H1 (cell line): ENCODE data around the gene KCTD21. TPM values are rescaled to one million over a fixed set of nuclear protein-coding genes. Genes with fewer than 3 reads are reported as not detected.

Experiments used
- CTCF ChIA-PET: fragments of 300-600 bp; sonication (Branson Sonifier 250); formaldehyde crosslinking; loops from one replicate; lab custom pipeline; 2021; ENCODE audit not compliant: partially characterized antibody; lab: Charles Lee
- POLR2A ChIA-PET: fragments of 300-600 bp; sonication (Branson Sonifier 250); formaldehyde crosslinking; loops from one replicate; lab custom pipeline; 2021; ENCODE audit warnings: inconsistent platforms; ENCODE audit not compliant: partially characterized antibody; lab: Charles Lee
- DNase-seq, 2 experiments: peaks; one replicate each; pipeline versions ENCODE4 v3.0.0 to v3.0.0-alpha.2; 2010 to 2022; ENCODE audit warnings: low spot score in 2 of 2, low read depth in 1 of 2, mixed read lengths in 1 of 2
- FAIRE-seq: peaks from 2 replicates; lab custom pipeline; 2011; peaks lifted over from hg19 to GRCh38; lab: Jason Lieb, UNC
- H2AFZ ChIP-seq: 2 replicates; pipeline ENCODE4 v1.8.1; 2012; ENCODE audit warnings: low read length, inconsistent platforms
- H2AK5ac ChIP-seq: 2 replicates; pipeline ENCODE4 v1.6.1; 2013; ENCODE audit warnings: low read depth, low read length
- H2BK120ac ChIP-seq: replicated peaks from 2 replicates; pipeline ENCODE3; 2013; ENCODE audit warnings: low read depth, low read length, inconsistent platforms
- H2BK12ac ChIP-seq: 2 replicates; pipeline ENCODE4 v1.6.1; 2013; ENCODE audit warnings: low read depth, low read length
- H2BK15ac ChIP-seq: 2 replicates; pipeline ENCODE4 v1.6.1; 2013; ENCODE audit warnings: low read length
- H2BK20ac ChIP-seq: 2 replicates; pipeline ENCODE4 v1.6.1; 2013; ENCODE audit warnings: low read length
- H2BK5ac ChIP-seq: 2 replicates; pipeline ENCODE4 v1.6.1; 2013; ENCODE audit warnings: low read depth, low read length
- H3K14ac ChIP-seq: 2 replicates; pipeline ENCODE4 v1.6.1; 2013; ENCODE audit warnings: inconsistent platforms; ENCODE audit not compliant: insufficient read length
- H3K18ac ChIP-seq: 2 replicates; pipeline ENCODE4 v1.6.1; 2013; ENCODE audit warnings: low read length; ENCODE audit errors: extremely low read depth
- H3K23ac ChIP-seq: 2 replicates; pipeline ENCODE4 v1.6.1; 2013; ENCODE audit warnings: inconsistent platforms; ENCODE audit not compliant: insufficient read length
- H3K23me2 ChIP-seq: 2 replicates; pipeline ENCODE4 v1.6.1; 2013; ENCODE audit warnings: low read depth, low read length
- H3K27ac ChIP-seq: 2 replicates; pipeline ENCODE4 v1.6.1; 2011; ENCODE audit warnings: low read depth, low read length, inconsistent platforms
- H3K27me3 ChIP-seq, 4 experiments: replicated peaks in 1 of 4; 1 replicate in 1 of 4; 2 replicates in 3 of 4; pipeline versions ENCODE4 v1.6.1 to v1.8.1; 2011 to 2013; ENCODE audit warnings: low read length in 3 of 4, mild to moderate bottlenecking in 3 of 4, inconsistent platforms in 2 of 4, mixed read lengths in 2 of 4, moderate library complexity in 1 of 4; ENCODE audit not compliant: control insufficient read depth in 3 of 4, insufficient read depth in 3 of 4; ENCODE audit errors: extremely low read depth in 1 of 4
- H3K36me3 ChIP-seq, 4 experiments: 2 replicates each; pipeline versions ENCODE4 v1.6.1 to v1.8.1; 2011 to 2013; ENCODE audit warnings: mild to moderate bottlenecking in 4 of 4, low read length in 3 of 4, moderate library complexity in 2 of 4, control low read depth in 1 of 4, inconsistent platforms in 1 of 4; ENCODE audit not compliant: insufficient read depth in 4 of 4, control insufficient read depth in 2 of 4
- H3K4ac ChIP-seq: replicated peaks from 2 replicates; pipeline ENCODE3; 2013; ENCODE audit warnings: low read length, low read depth, mixed read lengths, inconsistent platforms; ENCODE audit not compliant: insufficient read length
- H3K4me1 ChIP-seq, 4 experiments: replicated peaks in 1 of 4; 1 replicate in 1 of 4; 2 replicates in 3 of 4; pipeline versions ENCODE4 v1.6.1 to v1.8.1; 2011 to 2013; ENCODE audit warnings: low read length in 3 of 4, inconsistent platforms in 2 of 4, mixed read lengths in 1 of 4; ENCODE audit not compliant: insufficient read depth in 4 of 4, control insufficient read depth in 3 of 4
- H3K4me2 ChIP-seq, 2 experiments: 2 replicates each; pipeline versions ENCODE4 v1.6.1 to v1.8.1; 2011 to 2013; ENCODE audit warnings: low read depth in 2 of 2, low read length in 2 of 2, control low read depth in 1 of 2, inconsistent platforms in 1 of 2, mild to moderate bottlenecking in 1 of 2; ENCODE audit not compliant: insufficient read depth in 1 of 2
- H3K4me3 ChIP-seq, 4 experiments: fragments of 200-600, 300-600 bp in 1 of 4; sonication (generic), shearing (Covaris generic), sonication (Bioruptor Twin) in 1 of 4; 2 replicates each; pipeline versions ENCODE4 v1.5.1 to v1.8.1; 2011 to 2016; ENCODE audit warnings: low read length in 4 of 4, low read depth in 3 of 4, control low read depth in 2 of 4, inconsistent platforms in 2 of 4, mild to moderate bottlenecking in 2 of 4, mixed read lengths in 1 of 4, moderate library complexity in 1 of 4; ENCODE audit not compliant: insufficient read depth in 2 of 4; ENCODE audit errors: extremely low read depth in 1 of 4
- H3K56ac ChIP-seq: replicated peaks from 2 replicates; pipeline ENCODE3; 2013; ENCODE audit warnings: low read depth, mild to moderate bottlenecking, mixed read lengths, low read length, inconsistent platforms; ENCODE audit not compliant: insufficient read length
- H3K79me1 ChIP-seq: 2 replicates; pipeline ENCODE4 v1.6.1; 2013; ENCODE audit warnings: low read depth, low read length, control low read depth
- H3K79me2 ChIP-seq, 2 experiments: 2 replicates each; pipeline versions ENCODE4 v1.6.1 to v1.8.1; 2012 to 2013; ENCODE audit warnings: low read length in 2 of 2, mild to moderate bottlenecking in 2 of 2, inconsistent platforms in 1 of 2; ENCODE audit not compliant: insufficient read depth in 2 of 2, control insufficient read depth in 1 of 2
- H3K9ac ChIP-seq, 4 experiments: replicated peaks in 1 of 4; 1 replicate in 1 of 4; 2 replicates in 3 of 4; pipeline versions ENCODE4 v1.6.1 to v1.8.1; 2011 to 2013; ENCODE audit warnings: low read depth in 3 of 4, low read length in 3 of 4, control low read depth in 2 of 4, mild to moderate bottlenecking in 2 of 4, moderate library complexity in 2 of 4, inconsistent platforms in 1 of 4; ENCODE audit errors: extremely low read depth in 1 of 4
- H3K9me3 ChIP-seq, 2 experiments: 2 replicates each; pipeline versions ENCODE4 v1.6.1 to v1.8.1; 2012 to 2013; ENCODE audit warnings: mild to moderate bottlenecking in 2 of 2, moderate library complexity in 2 of 2, control low read depth in 1 of 2, inconsistent platforms in 1 of 2, low read depth in 1 of 2, low read length in 1 of 2, mixed read lengths in 1 of 2; ENCODE audit not compliant: insufficient read depth in 2 of 2
- H4K20me1 ChIP-seq, 2 experiments: replicated peaks in 1 of 2; 2 replicates each; pipeline versions ENCODE3 to v1.8.1; 2011 to 2013; ENCODE audit warnings: inconsistent platforms in 2 of 2, low read length in 2 of 2, mild to moderate bottlenecking in 1 of 2; ENCODE audit not compliant: insufficient read depth in 2 of 2, control insufficient read depth in 1 of 2
- H4K5ac ChIP-seq: 2 replicates; pipeline ENCODE4 v1.6.1; 2013; ENCODE audit warnings: low read length, low read depth, mixed read lengths, inconsistent platforms; ENCODE audit not compliant: insufficient read length
- H4K8ac ChIP-seq: 2 replicates; pipeline ENCODE4 v1.8.0; 2013; ENCODE audit warnings: mild to moderate bottlenecking, moderate library complexity, low read length, inconsistent platforms; ENCODE audit not compliant: insufficient read depth; ENCODE audit errors: extremely low read depth
- H4K91ac ChIP-seq: replicated peaks from 2 replicates; pipeline ENCODE3; 2013; ENCODE audit warnings: low read length, mixed read lengths, inconsistent platforms; ENCODE audit not compliant: insufficient read length
- ASH2L ChIP-seq: fragments of 200-600, 300-600 bp; sonication (generic); IDR thresholded peaks from one replicate; pipeline ENCODE4 v1.7.1; 2017; ENCODE audit warnings: low read length
- POLR2A ChIP-seq, 2 experiments: IDR thresholded peaks; 1 replicate in 1 of 2; 2 replicates in 1 of 2; pipeline ENCODE4 v1.6.1; 2011; ENCODE audit warnings: low read depth in 2 of 2, low read length in 2 of 2, mild to moderate bottlenecking in 2 of 2; ENCODE audit errors: control extremely low read depth in 1 of 2
- SIRT6 ChIP-seq: IDR thresholded peaks from one replicate; pipeline ENCODE4 v1.7.1; 2012; ENCODE audit warnings: low read length, inconsistent platforms
- SP1 ChIP-seq: IDR thresholded peaks from 2 replicates; pipeline ENCODE4 v1.6.1; 2011; ENCODE audit warnings: low read depth, low read length
- SP4 ChIP-seq: IDR thresholded peaks from 2 replicates; pipeline ENCODE4 v1.6.1; 2012; ENCODE audit warnings: low read length, inconsistent platforms
- TBP ChIP-seq: IDR thresholded peaks from 2 replicates; pipeline ENCODE4 v1.6.1; 2011; ENCODE audit warnings: low read depth, low read length, improper control_type of control experiment
- WGBS, 2 experiments: shearing (Covaris generic) in 1 of 2; methylation state at CpG; one replicate each; pipeline versions ENCODE4 v1.1.6 to v1.1.7; 2013 to 2015; ENCODE audit warnings: low lambda C conversion rate in 2 of 2, mixed read lengths in 2 of 2, inconsistent platforms in 1 of 2, low coverage in 1 of 2, missing lambda C conversion rate in 1 of 2; ENCODE audit not compliant: insufficient replicate concordance in 2 of 2, insufficient coverage in 1 of 2, insufficient read length in 1 of 2; ENCODE audit errors: extremely low coverage in 1 of 2, missing lambda C conversion rate in 1 of 2; 5-methylcytosine and 5-hydroxymethylcytosine counted together
- polyA plus RNA-seq, 7 experiments: library from polyadenylated mRNA; depleted of rRNA in 3 of 7; stranded (reverse) in 5 of 7; unstranded in 2 of 7; fragments of >200 nt in 5 of 7; fragments of 200-250 nt in 2 of 7; gene quantifications; 1 replicate in 5 of 7; 2 replicates in 1 of 7; 4 replicates in 1 of 7; pipeline versions ENCODE4 v1.2.1 to v1.2.3, GENCODE V29; 2011 to 2013; ENCODE audit warnings: missing spikeins in 2 of 7, mixed read lengths in 2 of 7
- total RNA-seq: library from RNA; stranded (reverse); fragmentation: NEBNext Ultra II Directional; extraction: Animal tissue kit (Norgen Biotek cat#: 25700); gene quantifications from 2 replicates; pipeline ENCODE4 v1.2.1, GENCODE V29; 2021

The KCTD21 gene
- total and polyA plus RNA-seq, 2 of the 8 experiments (the other 6 are each of a cell fraction or from before 2014, with no cell fraction given), result 3.2 to 4.1 TPM

- Histone ChIP-seq H3K14ac (no peak overlapping the region), H3K18ac (no peak overlapping the region), H4K5ac (no peak overlapping the region), H4K91ac (no peak overlapping the region), H3K4me2 (no peak overlapping the region), H2BK20ac (no peak overlapping the region), H3K36me3 (no peaks in the 10 kb centered on the region), H3K56ac (no peak overlapping the region), H3K27me3 (no peaks in the 10 kb centered on the region), H3K79me2 (no peaks in the 10 kb centered on the region), H2BK12ac (no peak overlapping the region), H2BK120ac (no peak overlapping the region), H3K23me2 (no peaks in the 10 kb centered on the region), H2AFZ (no peak overlapping the region), H2BK15ac (no peak overlapping the region), H4K8ac (no peak overlapping the region), H3K4me1 (no peaks in the 10 kb centered on the region), H3K4me3 (no peak overlapping the region), H2BK5ac (no peak overlapping the region), H3K4ac (no peak overlapping the region), H3K27ac (no peak overlapping the region), H2AK5ac (no peak overlapping the region), H3K79me1 (no peaks in the 10 kb centered on the region), H3K23ac (no peak overlapping the region), H4K20me1 (peaks cover 3 to 4% of the 10 kb centered on the region in 2 experiments), H3K9ac (no peak overlapping the region), H3K9me3 (no peaks in the 10 kb centered on the region)
- WGBS, 2 experiments, result 85% methylated on average over 6 of the region's 6 CpGs; no CpG with 5 or more reads in 1 of the 2 experiments
- DNase-seq, result no peak
- POLR2A ChIA-PET, result interaction anchor here (4.2 kb wide), 1 partner anchor 10 kb away, joined by 16 read pairs; the partner anchor contains the start of genes KCTD21 and USP35
- CTCF ChIA-PET, result no interaction called here
- FAIRE-seq, result no peak
- no peak for TF ChIP-seq ASH2L
- no peak for TF ChIP-seq SP4
- TF ChIP-seq POLR2A (IDR thresholded peaks at IDR 0.05; ENCODE audit: control extremely low read depth in 1 of 2, low read depth in 2 of 2, low read length in 2 of 2), result no peak
- TF ChIP-seq SP1, result no peak
- TF ChIP-seq SIRT6, result no peak
- TF ChIP-seq TBP, result no peak
These were observed 10.7 kb upstream of the KCTD21 start for GRCh38 chr11:78199015-78199652.
